Stimulated activated CD8-positive, alpha-beta memory T cell treated with anti-CD3 and anti-CD28 coated beads, Interleukin-7, amount 100 ng/mL, for 1 hour (primary cell): ENCODE results near the gene RPTOR.
"Not testable (repeated sequence)": the region's sequence is repeated elsewhere in the genome, so short reads cannot be mapped to it uniquely, and the experiment has no call there.

Experiments
- DNase-seq, 2 donors: peaks; one replicate each; pipeline ENCODE4 v3.0.0-alpha.2; 2020; ENCODE audit warnings: low read depth in 2 of 2

RPTOR gene, protein sequence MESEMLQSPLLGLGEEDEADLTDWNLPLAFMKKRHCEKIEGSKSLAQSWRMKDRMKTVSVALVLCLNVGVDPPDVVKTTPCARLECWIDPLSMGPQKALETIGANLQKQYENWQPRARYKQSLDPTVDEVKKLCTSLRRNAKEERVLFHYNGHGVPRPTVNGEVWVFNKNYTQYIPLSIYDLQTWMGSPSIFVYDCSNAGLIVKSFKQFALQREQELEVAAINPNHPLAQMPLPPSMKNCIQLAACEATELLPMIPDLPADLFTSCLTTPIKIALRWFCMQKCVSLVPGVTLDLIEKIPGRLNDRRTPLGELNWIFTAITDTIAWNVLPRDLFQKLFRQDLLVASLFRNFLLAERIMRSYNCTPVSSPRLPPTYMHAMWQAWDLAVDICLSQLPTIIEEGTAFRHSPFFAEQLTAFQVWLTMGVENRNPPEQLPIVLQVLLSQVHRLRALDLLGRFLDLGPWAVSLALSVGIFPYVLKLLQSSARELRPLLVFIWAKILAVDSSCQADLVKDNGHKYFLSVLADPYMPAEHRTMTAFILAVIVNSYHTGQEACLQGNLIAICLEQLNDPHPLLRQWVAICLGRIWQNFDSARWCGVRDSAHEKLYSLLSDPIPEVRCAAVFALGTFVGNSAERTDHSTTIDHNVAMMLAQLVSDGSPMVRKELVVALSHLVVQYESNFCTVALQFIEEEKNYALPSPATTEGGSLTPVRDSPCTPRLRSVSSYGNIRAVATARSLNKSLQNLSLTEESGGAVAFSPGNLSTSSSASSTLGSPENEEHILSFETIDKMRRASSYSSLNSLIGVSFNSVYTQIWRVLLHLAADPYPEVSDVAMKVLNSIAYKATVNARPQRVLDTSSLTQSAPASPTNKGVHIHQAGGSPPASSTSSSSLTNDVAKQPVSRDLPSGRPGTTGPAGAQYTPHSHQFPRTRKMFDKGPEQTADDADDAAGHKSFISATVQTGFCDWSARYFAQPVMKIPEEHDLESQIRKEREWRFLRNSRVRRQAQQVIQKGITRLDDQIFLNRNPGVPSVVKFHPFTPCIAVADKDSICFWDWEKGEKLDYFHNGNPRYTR (N-terminal part only)

DNA sequence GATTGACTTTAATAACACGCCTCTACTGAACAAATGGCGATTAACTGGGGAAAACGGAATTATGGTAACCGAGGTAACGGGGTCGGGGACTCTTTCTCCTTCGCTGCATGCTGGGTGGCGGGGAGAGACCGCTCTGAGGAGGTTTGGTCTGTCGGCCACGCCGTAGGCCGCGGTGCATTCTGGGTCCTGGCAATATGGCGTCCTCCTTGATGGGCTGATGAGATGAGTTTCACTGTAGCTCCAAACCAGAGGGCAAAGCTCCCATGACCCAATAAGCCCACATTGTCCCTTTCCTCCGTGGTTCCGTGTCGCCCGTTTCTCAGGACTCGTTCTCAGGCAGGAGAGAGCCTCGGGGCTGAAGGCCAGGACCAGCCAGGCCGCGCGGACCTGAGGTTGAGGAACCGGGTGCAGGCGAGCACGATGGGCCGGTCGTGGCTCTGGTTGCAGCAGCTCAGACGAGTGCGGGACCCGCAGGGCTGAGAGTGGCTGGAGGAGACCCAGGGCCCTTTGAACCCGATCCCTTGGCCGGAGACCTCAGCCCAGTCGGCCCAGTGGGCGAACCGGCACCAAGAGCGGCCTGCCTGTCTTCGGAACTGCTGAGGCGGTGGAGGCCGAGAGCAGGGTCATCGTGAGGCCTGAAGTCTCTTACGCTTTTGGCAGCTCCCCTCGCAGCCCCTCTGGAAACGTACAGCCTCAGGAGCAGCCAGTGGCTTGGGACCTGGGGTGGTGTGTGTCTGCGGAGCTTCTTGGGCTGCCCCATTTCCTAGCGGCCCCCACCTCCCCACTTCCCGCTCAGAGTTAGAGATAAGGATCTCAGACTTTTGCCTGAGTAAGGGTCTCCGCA is at the start of gene RPTOR:
Gene RPTOR (plus strand): TSS at position 184 of the 844 bp plus-strand sequence. CDS start 792 bp downstream, outside the sequence.
- peak; percentile 74 to 83 for DNase-seq

DNA sequence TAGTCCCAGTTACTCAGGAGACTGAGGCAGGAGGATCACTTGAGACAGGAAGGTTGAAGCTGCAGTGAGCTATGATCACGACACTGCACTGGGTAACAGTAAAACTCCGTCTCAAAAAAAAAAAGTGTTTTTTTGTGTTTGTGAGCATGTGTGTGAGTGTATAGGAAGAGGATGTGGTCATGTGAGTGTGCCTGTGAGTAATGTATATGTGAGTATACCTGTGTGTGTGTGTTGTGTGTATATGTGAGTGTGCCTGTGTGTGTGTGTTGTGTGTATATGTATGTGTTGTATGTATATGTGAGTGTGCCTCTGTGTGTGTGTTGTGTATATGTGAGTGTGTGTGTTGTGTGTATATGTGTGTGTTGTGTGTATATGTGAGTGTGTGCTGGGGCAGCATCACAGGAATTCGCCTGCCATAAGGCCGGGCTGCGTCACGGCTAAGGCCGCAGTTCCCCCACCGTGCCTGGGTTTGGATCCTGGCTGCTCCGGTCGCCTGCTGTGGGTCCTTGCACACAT is 46.9 kb upstream of the RPTOR start:
- DNase-seq, result no peak

DNA sequence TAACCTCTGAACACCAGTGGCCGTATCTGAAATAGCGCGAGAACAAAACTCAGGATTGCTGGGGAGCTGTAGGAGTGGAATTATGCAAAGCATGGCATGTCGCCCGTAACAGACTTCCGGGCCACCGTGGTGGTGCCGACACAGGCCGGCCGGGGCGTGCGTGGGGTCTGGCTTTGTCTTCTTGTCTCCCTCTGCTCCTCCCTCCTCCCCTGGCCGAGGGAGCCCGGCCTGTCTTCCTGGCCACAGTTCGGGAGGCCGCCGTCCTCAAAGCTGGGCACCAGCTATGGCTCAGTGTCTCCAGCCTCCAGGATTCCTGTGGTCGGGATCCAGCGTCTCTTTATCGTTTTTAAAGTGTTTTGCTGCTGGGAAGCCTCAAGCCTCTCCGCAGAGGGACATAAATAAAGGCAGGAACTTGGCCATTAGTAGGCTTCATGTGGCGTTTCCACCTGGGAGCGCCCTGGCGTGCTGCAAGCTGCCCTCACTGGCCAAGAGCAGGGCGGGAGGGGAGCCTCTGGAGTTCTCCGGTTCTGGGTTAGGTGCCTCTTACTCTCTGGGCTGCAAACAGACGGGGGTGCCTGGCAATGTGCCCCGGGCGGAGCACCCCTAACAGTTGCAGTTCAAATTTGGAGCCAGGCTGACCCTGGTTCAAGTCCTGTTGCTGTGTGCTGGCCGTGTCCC is 46.3 kb upstream of the RPTOR start:
- no peak for DNase-seq

DNA sequence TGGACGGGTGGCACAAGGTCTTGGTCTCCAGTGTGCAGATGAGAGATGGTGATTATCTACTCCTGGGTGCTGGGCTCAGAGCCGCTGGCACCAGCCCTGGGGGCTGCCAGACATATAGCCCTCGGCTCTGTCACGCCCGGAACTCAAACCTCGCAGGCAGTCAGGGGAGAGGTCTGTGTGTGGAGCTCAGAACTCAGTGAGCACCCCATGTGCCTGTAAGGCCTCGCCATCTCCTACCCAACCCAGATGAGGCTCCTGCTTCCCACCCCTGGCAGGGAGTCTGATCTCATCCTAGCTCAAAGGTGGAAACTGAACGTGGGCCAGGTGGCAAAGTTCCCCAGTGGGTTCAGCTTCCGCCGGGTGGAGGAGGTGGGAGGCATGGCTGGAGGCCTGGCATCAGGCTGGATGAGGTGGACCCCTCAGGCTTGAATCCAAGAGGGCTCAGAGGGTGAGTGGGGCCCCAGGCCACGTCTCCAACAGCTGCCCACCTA is 45.7 kb upstream of the RPTOR start:
- no peak for DNase-seq

DNA sequence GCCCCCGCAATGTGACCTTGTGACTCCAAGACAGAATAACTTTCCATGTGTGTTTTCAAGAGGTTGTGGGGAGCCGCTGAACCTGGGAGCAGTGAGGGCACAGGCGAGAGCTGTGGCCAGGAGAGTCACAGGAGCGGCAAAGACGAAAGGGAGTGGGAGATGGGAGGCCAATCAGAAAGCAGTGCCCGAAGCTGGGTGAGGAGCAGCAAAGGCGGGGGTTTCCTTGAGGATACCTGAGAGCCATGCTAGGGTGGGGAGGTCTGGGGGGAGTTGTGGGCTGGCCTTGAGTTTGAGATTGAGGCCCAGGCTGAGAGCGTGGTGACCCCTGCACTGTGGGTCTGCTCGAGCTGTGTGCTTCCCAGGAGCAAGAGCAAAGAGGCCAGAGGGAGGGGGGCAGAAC is 45.1 kb upstream of the RPTOR start:
- no peak for DNase-seq

DNA sequence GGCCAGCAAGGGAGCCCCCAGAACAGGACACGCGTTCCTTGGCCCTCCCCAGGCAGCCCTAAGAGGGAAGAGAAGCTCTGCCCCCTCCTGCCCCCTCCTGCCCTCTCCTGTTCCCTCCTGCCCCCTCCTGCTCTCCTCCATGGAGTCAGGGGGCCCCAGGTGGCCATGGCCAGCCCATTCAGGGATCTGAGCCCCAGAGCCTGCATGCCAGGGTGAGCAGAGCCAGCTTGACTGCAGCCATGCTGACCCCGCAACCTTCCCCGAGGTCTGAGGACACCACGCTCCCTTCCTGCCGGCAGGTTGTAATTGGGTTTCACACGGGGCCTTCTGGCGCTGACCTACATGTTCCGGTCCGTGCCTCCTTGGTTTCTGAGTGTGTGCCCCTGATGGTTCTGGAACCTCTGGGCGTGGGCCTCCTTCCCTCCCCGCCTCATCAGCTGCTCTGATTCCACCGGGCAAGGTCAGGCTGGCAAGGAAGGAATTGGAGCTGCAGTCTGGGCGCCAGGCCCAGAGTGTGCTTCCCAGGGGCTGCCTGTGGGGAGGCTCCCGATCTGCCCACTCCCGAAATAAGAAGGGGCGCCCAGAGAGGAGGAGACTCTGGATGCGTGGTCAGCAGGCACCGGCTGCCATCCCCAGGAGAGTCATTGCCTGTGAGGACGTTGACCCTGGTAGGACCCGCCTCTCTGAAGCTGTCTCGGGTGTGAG is 44.5 kb upstream of the RPTOR start:
- no peak for DNase-seq

DNA sequence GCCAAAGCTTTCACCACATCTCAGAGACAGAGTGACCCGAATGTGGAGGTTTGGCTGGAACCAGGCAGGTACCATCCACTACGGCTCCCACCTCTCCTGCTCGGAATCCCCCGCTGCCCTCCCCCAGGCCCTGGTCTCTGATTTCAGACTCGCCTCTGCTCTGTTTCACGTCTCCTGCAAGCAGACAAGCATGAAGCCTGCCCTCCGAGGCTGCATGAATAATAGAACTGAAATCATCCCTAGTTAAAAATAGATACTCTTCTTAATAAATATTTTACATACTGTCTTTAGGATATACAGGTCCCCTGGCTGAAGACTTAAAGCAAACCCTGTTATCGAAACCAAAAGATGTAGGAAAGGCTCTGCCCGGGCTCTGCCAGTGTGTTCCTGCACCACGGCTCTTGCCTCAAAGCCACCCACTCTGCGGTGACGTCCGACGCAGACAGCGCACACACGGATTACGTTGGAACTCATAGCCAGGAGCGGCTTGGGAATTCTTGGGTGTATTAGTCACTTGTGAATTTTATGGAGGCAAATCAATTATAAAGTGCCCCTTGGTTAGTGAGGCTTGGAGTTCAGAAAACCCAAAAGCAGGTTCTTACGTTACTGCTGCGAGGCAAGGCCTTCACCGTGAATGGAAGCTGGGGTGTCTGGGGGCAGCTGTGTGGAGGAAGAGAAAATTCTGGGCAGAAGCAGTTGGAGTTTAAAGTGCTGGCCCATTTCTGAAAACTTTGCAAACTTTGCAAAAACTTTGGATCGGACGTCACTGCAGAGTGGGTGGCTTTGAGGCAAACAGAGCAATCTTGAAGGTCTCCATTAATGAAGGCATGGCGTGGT is 42.7 kb upstream of the RPTOR start:
- no peak for DNase-seq

DNA sequence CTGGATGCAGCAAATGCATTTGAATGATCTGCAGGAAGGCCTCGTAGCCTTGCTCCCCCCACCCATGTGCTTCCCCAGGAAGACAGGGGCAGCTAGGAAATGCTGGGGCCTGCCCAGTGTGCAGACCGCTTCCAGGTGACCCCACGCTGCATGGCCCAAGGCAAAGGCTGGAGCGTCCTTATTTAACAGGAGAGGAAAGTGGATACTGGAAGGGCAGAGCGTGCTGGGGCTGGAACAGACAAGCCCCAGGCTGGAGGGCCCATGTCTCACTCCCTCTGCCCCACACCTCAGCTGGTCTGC is 42.1 kb upstream of the RPTOR start:
- DNase-seq, result no peak

DNA sequence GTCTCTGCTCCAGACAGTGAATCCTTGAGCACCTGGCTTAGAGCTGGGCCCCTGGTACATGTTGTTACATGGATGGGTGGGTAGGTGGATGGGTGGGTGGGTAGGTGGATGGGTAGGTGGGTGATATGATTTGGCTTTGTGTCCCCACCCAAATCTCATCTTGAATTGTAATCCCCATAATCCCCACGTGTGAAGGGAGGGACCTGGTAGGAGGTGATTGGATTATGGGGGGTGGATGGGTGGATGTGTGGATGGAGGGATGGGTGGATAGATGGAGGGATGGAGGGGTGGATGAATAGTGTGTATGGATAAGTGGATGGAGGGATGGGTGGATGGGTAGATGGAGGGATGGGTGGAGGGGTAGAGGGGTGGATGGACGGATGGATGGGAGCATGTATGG is 41.6 kb upstream of the RPTOR start:
- DNase-seq, result no peak

DNA sequence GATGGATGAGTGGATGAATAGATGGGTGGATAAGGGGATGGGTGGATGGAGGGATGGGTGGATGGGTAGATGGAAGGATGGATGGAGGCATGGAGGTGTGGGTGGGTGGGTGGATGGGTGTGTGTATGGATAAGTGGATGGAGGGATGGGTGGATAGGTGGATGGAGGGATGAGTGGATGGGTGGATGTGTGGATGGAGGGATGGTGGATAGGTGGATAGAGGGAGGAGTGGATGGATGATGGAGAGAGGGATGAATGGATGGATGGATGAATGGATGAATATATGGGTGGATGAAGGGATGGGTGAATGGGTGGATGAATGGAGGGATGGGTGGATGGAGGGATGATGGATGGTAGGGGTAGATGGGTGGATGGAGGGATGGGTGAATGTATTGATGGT is 40.7 kb upstream of the RPTOR start:
- DNase-seq, result no peak

DNA sequence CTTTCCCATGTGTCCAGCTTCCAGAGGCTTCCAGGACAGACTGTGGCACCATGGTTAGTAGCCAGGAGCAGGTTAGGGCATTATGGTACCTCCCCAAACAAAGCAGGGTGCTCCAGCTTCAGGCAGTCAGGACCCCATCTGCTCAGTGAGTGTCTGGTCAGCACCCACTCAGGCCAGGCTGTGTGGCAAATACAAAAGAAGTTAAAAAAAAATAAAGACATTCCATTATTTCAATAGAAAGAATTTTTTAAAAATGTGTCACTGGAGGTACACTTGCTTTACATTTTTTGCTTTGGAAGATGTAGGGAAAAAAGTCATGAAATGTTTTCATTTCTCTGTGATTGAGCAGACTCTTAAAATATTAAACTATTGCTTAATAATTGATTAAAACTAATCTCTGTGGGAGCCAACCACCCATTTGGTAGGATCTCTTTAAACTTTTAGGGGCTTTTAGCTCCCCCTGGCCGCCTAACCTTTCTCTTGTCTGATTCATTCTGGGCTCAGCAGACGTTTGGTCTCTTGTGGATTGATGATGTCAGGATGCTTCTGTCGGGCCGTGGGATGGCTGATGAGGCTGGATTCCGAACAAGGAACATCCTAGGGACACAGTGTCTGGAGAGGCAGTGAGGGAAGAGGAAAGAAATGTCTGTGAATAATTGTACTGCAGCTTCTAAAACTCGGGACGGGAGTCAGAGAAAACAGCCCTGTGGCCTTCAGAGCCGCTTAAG is 39.8 kb upstream of the RPTOR start:
- no peak for DNase-seq

DNA sequence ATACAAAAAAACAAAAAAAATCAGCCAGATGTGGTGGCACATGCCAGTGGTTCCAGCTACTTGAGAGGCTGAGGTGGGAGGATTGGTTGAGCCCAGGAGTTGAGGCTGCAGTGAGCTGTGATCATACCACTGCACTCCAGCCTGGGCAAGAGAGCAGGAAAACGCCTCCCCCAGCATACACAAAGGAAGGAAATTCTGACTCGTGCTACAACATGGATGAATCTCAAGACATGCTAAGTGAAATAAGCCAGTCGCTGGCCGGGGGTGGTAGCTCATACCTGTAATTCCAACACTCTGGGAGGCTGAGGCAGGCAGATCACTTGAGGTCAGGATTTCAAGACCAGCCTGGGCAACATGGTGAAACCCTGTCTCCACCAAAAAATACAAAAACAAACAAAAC is 37.5 kb upstream of the RPTOR start:
- DNase-seq, result not testable (repeated sequence)

DNA sequence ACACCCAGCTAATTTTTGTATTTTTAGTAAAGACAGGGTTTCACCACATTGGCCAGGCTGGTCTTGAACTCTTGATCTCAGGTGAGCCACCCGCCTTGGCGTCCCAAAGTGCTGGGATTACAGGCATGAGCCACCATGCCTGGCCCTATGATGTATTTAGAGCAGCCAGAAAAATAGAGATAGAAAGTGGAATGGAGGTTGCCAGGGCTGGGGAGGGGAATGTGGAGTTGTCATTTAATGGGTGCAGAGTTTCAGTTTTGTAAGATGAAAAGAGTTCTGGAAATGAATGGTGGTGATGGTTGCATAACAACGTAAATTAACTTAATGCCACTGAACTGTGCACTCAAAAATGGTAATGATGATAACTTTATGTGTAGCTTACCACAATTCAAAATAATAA is 36.7 kb upstream of the RPTOR start:
- no peak for DNase-seq

DNA sequence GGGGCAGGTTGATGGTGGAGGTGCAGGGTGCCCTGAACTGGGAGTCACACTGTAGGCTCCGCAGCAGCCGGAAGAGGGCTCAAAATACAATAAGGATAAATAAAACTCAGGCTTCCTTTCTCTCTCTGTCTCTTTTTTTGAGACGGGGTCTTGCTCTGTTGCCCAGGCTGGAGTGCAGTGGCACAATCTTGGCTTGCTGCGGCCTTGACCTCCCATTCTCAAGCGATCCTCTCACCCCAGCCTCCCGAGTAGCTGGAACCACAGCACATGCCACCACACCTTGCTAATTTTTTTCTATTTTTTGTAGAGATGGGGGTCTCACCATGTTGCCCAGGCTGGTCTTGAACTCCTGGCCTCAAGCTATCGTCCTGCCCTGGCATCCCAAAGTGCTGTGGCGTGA is 35.3 kb upstream of the RPTOR start:
- no peak for DNase-seq

DNA sequence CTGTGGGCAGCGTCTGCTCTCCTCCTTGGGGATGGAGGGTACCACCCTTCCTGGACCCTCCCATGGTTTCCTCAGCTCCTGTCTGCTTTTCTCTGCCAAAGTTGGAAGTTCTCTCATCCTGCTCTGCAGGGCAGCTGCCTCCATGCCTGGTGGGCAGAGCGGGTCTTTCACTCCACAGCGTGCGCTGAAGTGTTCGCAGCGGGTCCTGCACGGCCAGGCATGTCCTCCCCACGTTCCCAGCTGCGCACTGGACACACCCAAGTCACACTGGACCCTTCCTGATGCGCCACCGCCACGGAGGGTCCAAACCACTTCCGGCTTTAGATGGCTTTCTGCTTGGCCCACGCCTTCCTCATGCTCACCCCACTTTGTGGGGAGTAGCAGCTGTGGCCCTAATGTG is 34.5 kb upstream of the RPTOR start:
- no peak for DNase-seq

DNA sequence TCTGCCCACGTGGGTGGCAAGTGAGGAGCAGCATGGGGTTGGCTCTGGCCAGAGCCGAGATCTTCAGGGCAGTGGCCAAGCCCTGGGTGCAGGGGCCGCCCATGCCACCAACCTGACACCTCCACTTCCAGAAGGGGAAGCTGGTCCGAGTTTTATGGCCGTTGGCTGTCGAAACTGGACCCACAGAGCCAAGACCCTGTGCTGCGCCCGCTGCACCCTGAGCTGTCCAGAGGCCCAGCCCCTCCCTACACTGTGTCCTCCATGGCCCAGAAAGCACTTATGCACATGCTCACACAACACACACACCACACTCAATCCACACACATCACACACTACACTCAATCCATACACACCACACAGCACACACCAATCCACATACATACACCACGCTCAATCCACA is 33.9 kb upstream of the RPTOR start:
- DNase-seq, result no peak

DNA sequence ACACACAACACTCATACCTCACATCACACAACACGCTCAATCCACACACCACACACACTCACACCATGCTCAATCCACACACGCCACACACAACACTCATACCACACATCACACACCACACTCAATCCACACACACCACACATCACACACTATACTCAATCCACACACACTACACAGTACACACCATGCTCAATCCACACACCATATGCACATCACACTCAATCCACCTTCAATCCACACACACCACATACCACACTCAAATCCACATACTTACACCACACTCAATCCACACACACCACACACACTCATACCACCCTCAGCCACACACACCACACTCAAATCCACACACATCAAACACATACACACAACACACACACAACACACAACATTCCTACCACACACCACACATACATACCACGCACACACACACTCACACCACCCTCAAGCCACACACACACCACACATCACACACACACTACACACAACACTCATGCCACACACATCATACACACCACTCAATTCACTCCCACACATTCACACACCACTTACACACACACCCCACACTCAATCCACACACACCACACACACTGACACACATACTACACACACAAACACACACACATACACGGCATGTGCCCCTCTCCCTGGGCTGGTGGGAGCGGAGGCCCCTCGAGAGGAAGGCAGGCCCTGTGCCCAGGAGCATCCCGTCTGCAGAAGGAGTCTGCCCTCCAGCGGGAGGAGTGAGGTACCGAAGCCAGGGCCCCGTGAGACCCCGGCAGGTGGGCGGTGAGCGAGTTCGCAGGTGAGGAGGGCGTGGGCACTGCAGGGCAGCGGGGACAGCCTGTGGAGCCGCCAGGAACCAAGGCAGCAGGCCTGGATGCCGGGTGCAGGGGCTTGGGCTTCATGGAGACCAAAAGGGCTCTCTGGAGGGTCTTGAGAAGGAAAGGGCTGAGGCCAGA is 33.1 kb upstream of the RPTOR start:
- no peak for DNase-seq
